Loucy (cell line): ENCODE data around the gene PGM2.

Experiments used
- H2AFZ ChIP-seq: fragments of 200-600 bp; sonication (generic); 2 replicates; pipeline ENCODE4 v1.6.0; 2016; ENCODE audit warnings: antibody characterized with exemption, mild to moderate bottlenecking, low read length, moderate library complexity
- H3F3A ChIP-seq: fragments of 200-600 bp; 2 replicates; pipeline ENCODE4 v1.6.0; 2016; ENCODE audit warnings: antibody characterized with exemption, low read depth, mild to moderate bottlenecking
- H3K27me3 ChIP-seq: fragments of 200-600 bp; sonication (generic); 2 replicates; pipeline ENCODE4 v1.6.1; 2014; ENCODE audit warnings: low read length, mild to moderate bottlenecking; ENCODE audit not compliant: insufficient read depth, poor library complexity, severe bottlenecking
- H3K36me3 ChIP-seq: fragments of 200-600 bp; sonication (generic); 2 replicates; pipeline ENCODE4 v1.6.1; 2016; ENCODE audit warnings: low read length; ENCODE audit not compliant: insufficient read depth
- H3K4me1 ChIP-seq: fragments of 200-600 bp; sonication (generic); 2 replicates; pipeline ENCODE4 v1.5.1; 2014; ENCODE audit warnings: low read length, mild to moderate bottlenecking; ENCODE audit not compliant: insufficient read depth, poor library complexity, severe bottlenecking
- H3K4me2 ChIP-seq: fragments of 200-600 bp; sonication (generic); 2 replicates; pipeline ENCODE4 v1.6.0; 2014; ENCODE audit warnings: antibody characterized with exemption, low read length, low read depth, mild to moderate bottlenecking; ENCODE audit not compliant: poor library complexity, severe bottlenecking
- H3K4me3 ChIP-seq: fragments of 200-600 bp; sonication (generic); 2 replicates; pipeline ENCODE4 v1.5.1; 2014; ENCODE audit warnings: low read length, mild to moderate bottlenecking, mixed read lengths; ENCODE audit not compliant: poor library complexity, severe bottlenecking
- H3K79me2 ChIP-seq: fragments of 200-600 bp; sonication (generic); 2 replicates; pipeline ENCODE4 v1.6.1; 2014; ENCODE audit warnings: low read length; ENCODE audit not compliant: insufficient read depth
- H3K9ac ChIP-seq: fragments of 200-600 bp; sonication (generic); 2 replicates; pipeline ENCODE4 v1.6.0; 2014; ENCODE audit warnings: mild to moderate bottlenecking, low read depth, low read length, moderate library complexity; ENCODE audit not compliant: poor library complexity, severe bottlenecking
- H3K9me2 ChIP-seq: fragments of 200-600 bp; sonication (generic); replicated peaks from 2 replicates; pipeline ENCODE4 v1.6.1; 2016; ENCODE audit warnings: low read depth, low read length, mixed read lengths
- H3K9me3 ChIP-seq: fragments of 200-600 bp; sonication (generic); 2 replicates; pipeline ENCODE4 v1.6.1; 2014; ENCODE audit warnings: mild to moderate bottlenecking, antibody characterized with exemption, low read length, low read depth; ENCODE audit not compliant: insufficient read depth
- H4K20me1 ChIP-seq: fragments of 200-600 bp; sonication (generic); 2 replicates; pipeline ENCODE4 v1.6.0; 2014; ENCODE audit warnings: antibody characterized with exemption, low read length, mild to moderate bottlenecking; ENCODE audit not compliant: insufficient read depth, poor library complexity, severe bottlenecking
- EZH2phosphoT487 ChIP-seq: fragments of 200-600 bp; IDR thresholded peaks from 2 replicates; pipeline ENCODE4 v1.6.1; 2018; ENCODE audit warnings: antibody characterized with exemption, mild to moderate bottlenecking, moderate library complexity, borderline replicate concordance
- TF ChIP-seq, protein P1 (sequence below): fragments of 200-600 bp; sonication (generic); conservative IDR thresholded peaks from 2 replicates; pipeline ENCODE4 v1.5.1; 2014; ENCODE audit warnings: mild to moderate bottlenecking, antibody characterized with exemption, low read length

The PGM2 gene

DNA sequence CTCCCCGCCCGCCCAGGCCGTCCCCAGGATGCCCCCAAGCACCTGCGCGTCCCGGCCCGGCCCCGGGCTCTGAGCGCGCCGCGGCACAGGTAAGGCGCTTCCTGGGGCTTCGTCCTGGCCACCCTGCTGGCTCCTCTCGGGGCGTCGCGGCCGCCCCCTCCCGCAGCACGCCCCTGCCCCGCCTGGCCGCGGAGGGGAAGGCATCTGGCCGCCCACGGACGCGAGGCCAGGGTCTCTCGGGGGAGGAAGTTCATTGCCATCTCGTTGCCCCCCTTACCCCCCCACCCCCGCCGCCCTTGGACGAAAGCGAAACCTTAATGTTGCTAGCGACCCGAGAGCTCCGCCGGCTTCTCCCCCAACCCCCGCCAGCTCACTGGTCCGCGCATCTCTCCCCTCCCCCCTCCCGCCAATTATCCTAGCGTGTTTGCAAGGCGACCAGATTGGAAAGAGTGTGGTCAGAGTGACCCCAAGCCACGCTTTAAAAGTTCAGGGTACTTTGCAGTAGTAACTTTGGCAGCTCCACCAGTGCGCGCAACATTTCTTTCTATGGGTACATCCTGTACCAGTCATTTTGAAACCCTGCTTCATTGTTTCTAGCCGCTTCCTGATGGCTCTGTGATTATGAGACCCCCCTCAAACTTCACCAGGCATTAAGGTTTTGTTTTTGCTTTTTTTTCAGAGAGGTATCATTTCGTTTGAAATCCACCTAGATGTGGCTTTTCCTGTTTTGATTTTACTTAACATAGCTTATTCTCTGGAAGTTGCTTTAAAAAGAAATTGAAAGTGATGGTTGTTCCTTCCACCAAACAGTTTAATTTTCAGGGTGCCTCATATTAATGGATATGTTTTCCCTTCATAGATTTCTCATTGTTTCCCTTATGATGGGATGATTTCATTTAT is 65.0 kb downstream of the PGM2 start:
- peak overlapping the region; percentile 74 for H3K9ac ChIP-seq
- no peaks in the 10 kb centered on the region for H3F3A ChIP-seq
- H4K20me1 ChIP-seq, result peaks cover 4% of the 10 kb centered on the region
- TF ChIP-seq, protein P1, sequence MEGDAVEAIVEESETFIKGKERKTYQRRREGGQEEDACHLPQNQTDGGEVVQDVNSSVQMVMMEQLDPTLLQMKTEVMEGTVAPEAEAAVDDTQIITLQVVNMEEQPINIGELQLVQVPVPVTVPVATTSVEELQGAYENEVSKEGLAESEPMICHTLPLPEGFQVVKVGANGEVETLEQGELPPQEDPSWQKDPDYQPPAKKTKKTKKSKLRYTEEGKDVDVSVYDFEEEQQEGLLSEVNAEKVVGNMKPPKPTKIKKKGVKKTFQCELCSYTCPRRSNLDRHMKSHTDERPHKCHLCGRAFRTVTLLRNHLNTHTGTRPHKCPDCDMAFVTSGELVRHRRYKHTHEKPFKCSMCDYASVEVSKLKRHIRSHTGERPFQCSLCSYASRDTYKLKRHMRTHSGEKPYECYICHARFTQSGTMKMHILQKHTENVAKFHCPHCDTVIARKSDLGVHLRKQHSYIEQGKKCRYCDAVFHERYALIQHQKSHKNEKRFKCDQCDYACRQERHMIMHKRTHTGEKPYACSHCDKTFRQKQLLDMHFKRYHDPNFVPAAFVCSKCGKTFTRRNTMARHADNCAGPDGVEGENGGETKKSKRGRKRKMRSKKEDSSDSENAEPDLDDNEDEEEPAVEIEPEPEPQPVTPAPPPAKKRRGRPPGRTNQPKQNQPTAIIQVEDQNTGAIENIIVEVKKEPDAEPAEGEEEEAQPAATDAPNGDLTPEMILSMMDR, result no peak
- TF ChIP-seq EZH2phosphoT487, result no peak
- H3K9me3 ChIP-seq, result no peaks in the 10 kb centered on the region
- H3K36me3 ChIP-seq, result no peaks in the 10 kb centered on the region
- peak overlapping the region; percentile 90 for H3K4me2 ChIP-seq
- no peaks in the 10 kb centered on the region for H3K9me2 ChIP-seq
- H2AFZ ChIP-seq, result peak overlapping the region; percentile 78
- peaks cover 24% of the 10 kb centered on the region for H3K4me1 ChIP-seq
- no peaks in the 10 kb centered on the region for H3K27me3 ChIP-seq
- peaks cover 44% of the 10 kb centered on the region for H3K79me2 ChIP-seq
- peak overlapping the region; percentile 91 for H3K4me3 ChIP-seq

DNA sequence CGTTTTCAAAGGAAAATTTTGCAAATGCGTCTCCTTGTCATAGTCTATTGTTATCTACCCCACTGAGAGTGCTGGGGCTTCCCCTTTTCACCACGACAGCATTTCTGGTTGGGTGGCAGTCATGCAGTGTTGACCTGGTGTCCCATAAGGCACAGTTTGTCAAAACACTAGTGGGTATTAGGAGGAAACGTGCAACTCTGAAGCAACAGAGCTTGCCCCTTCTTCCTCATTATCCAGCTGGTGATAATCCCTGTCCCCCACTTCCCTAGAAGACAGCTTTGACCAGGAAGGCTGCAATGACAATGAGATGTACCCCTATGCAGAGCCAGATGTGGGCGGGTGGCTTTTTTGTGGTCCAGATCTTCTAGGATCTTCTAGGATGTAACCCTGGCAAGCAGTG is 66.2 kb downstream of the PGM2 start:
- TF ChIP-seq, protein P1, result no peak
- no peak for TF ChIP-seq EZH2phosphoT487
- Histone ChIP-seq H3K9me2 (no peaks in the 10 kb centered on the region), H3K4me1 (peaks cover 33% of the 10 kb centered on the region), H3F3A (no peaks in the 10 kb centered on the region), H3K79me2 (peaks cover 52% of the 10 kb centered on the region), H3K4me3 (peak overlapping the region; percentile 91), H2AFZ (no peak overlapping the region), H3K9ac (peak overlapping the region; percentile 74), H3K9me3 (no peaks in the 10 kb centered on the region), H3K27me3 (no peaks in the 10 kb centered on the region), H4K20me1 (peaks cover 12% of the 10 kb centered on the region), H3K4me2 (peak overlapping the region; percentile 90), H3K36me3 (no peaks in the 10 kb centered on the region)

DNA sequence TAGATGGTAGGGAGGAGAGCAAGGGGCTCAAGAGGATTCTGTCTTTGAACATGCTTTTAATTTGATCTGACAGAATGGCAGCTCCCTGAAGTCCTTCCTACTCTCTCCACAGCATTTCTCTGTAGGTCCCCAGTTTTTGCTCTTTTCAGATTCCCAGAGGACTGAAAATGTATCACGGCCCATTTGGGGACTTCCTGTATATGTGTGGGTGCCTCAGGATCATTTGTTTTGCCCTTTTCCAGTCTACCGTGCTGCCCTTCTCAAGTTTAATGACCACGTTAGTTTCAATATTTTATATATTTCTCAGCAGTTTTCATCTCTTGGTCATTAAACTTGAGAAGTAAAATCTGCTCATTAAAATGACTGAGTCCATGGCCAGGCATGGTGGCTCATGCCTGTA is 66.7 kb downstream of the PGM2 start:
- Histone ChIP-seq H3K4me2 (peak overlapping the region; percentile 90), H3K79me2 (peaks cover 55% of the 10 kb centered on the region), H2AFZ (no peak overlapping the region), H3F3A (no peaks in the 10 kb centered on the region), H3K36me3 (no peaks in the 10 kb centered on the region), H3K9me2 (no peaks in the 10 kb centered on the region), H3K4me1 (peaks cover 36% of the 10 kb centered on the region), H3K4me3 (peak overlapping the region; percentile 91), H3K27me3 (no peaks in the 10 kb centered on the region), H3K9me3 (no peaks in the 10 kb centered on the region), H3K9ac (peak overlapping the region; percentile 74), H4K20me1 (peaks cover 17% of the 10 kb centered on the region)
- TF ChIP-seq, protein P1, result no peak
- TF ChIP-seq EZH2phosphoT487, result no peak
